ENCODE data around the gene TSPAN6.

DNA sequence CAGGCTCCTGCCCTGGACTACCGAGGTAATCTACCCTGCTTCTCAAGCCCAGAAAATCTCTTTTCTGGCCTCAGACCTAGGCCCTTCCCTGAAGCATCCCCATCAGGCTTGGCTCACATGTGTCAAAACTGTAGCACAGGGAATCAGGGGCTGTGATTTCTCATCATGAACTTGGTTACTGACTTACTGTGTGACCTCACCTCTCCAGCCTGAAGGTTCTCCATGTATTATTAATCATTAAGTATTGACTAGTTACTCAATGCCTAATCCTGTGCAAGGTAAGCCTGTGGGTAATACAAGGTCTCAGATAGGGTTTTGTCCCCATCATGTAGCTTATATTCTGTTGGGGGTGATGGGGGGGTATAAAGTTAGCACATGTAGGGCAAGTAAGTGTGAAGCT, 14.2 kb upstream of the TSPAN6 start:
- no peak for TF ChIP-seq CHD1 (IDR thresholded peaks at IDR 0.05; ENCODE audit: low read depth, low read length)
- TF ChIP-seq, protein P1, sequence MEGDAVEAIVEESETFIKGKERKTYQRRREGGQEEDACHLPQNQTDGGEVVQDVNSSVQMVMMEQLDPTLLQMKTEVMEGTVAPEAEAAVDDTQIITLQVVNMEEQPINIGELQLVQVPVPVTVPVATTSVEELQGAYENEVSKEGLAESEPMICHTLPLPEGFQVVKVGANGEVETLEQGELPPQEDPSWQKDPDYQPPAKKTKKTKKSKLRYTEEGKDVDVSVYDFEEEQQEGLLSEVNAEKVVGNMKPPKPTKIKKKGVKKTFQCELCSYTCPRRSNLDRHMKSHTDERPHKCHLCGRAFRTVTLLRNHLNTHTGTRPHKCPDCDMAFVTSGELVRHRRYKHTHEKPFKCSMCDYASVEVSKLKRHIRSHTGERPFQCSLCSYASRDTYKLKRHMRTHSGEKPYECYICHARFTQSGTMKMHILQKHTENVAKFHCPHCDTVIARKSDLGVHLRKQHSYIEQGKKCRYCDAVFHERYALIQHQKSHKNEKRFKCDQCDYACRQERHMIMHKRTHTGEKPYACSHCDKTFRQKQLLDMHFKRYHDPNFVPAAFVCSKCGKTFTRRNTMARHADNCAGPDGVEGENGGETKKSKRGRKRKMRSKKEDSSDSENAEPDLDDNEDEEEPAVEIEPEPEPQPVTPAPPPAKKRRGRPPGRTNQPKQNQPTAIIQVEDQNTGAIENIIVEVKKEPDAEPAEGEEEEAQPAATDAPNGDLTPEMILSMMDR (conservative IDR thresholded peaks at IDR 0.05; ENCODE audit: low read depth, low read length): no peak
- TF ChIP-seq SMC3 (IDR thresholded peaks at IDR 0.05; ENCODE audit: low read depth, low read length): no peak
- TF ChIP-seq RFX5 (IDR thresholded peaks at IDR 0.05; ENCODE audit: low read depth, low read length): no peak
- TF ChIP-seq POLR2A (IDR thresholded peaks at IDR 0.05; ENCODE audit: low read depth, low read length): no peak
- TF ChIP-seq MAFK (IDR thresholded peaks at IDR 0.05; ENCODE audit: low read depth, low read length): no peak
- TF ChIP-seq RAD21 (IDR thresholded peaks at IDR 0.05; ENCODE audit: low read length): no peak
- no peak for TF ChIP-seq CEBPB (IDR thresholded peaks at IDR 0.05; ENCODE audit: low read depth, low read length)
- TF ChIP-seq MAZ (IDR thresholded peaks at IDR 0.05; ENCODE audit: borderline replicate concordance, low read depth, low read length): no peak

Measured in IMR-90 (cell line).